Ectodermal cell (in vitro differentiated cells): Measurements from ENCODE around the gene C1S.

Source experiments
- H3K27ac ChIP-seq: 2 replicates; pipeline ENCODE4 v1.7.0; 2013; ENCODE audit warnings: mild to moderate bottlenecking, low read depth, low read length; ENCODE audit not compliant: insufficient read depth, poor library complexity, severe bottlenecking
- H3K27me3 ChIP-seq: 2 replicates; pipeline ENCODE4 v1.7.0; 2013; ENCODE audit warnings: mild to moderate bottlenecking, low read length; ENCODE audit not compliant: insufficient read depth, control insufficient read depth, poor library complexity, severe bottlenecking
- H3K36me3 ChIP-seq: one replicate; pipeline ENCODE4 v1.7.0; 2013; ENCODE audit warnings: low read length; ENCODE audit not compliant: control insufficient read depth, insufficient read depth
- H3K4me1 ChIP-seq: one replicate; pipeline ENCODE4 v1.7.0; 2013; ENCODE audit warnings: low read length; ENCODE audit not compliant: control insufficient read depth, insufficient read depth
- H3K4me3 ChIP-seq: 2 replicates; pipeline ENCODE4 v1.7.0; 2013; ENCODE audit warnings: low read depth, low read length, control low read depth; ENCODE audit not compliant: insufficient read depth
- H3K9me3 ChIP-seq: 2 replicates; pipeline ENCODE4 v1.7.0; 2013; ENCODE audit warnings: mild to moderate bottlenecking, low read length, moderate library complexity; ENCODE audit not compliant: control insufficient read depth
- WGBS, 2 experiments: methylation state at CpG; one replicate each; pipeline ENCODE4 v1.1.7; 2013; ENCODE audit warnings: missing lambda C conversion rate in 2 of 2; 5-methylcytosine and 5-hydroxymethylcytosine counted together

The C1S gene

DNA sequence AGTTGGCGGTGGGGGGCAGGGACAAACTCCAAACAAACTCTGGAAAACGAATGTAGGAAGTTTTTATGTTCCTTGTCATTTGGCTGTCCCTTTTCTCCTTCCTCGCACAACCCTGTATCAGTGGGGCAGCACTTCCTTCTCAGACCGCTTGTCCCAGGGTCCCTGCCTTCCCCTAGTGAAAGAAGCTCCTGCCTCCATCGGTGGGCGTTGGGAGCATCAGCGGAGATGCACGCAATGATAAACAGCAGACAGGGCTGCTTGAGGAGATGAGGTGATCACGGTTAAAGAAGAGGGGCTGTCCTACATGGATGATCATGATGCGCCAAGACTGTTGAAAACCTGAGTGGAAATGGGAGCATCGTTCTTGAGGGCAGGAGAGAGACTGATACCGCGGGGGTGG, 620 bp downstream of the C1S start:
- H3K9me3 ChIP-seq = no peaks in the 10 kb centered on the region
- H3K4me1 ChIP-seq = no peaks in the 10 kb centered on the region
- no peaks in the 10 kb centered on the region for H3K27me3 ChIP-seq
- H3K36me3 ChIP-seq = no peaks in the 10 kb centered on the region
- no peak overlapping the region for H3K27ac ChIP-seq
- 84 to 86% methylated on average over 13 of the region's 13 CpGs for WGBS, 2 experiments
- no peak overlapping the region for H3K4me3 ChIP-seq

DNA sequence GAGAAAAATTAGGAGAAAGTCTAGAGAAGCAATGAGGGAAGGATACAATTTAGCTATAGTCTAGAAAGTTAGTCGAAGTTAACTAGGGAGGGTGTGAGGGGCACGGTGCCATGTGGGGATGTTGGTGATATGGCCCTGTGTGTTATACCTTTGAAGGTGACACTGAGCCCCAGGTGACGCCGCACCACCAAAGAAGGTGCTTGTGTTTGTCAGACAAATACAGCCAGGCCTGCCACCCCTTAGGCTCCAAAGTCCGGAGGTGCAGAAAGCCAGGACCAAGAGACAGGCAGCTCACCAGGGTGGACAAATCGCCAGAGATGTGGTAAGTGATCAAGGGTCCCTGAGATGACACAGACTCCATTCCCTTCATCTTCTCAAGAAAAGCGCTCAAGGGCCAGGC, 1.1 kb downstream of the C1S start:
- no peak overlapping the region for H3K27ac ChIP-seq
- no peaks in the 10 kb centered on the region for H3K36me3 ChIP-seq
- no peaks in the 10 kb centered on the region for H3K9me3 ChIP-seq
- no peak overlapping the region for H3K4me3 ChIP-seq
- no peaks in the 10 kb centered on the region for H3K27me3 ChIP-seq
- H3K4me1 ChIP-seq = no peaks in the 10 kb centered on the region
- 94 to 96% methylated on average over 7 of the region's 7 CpGs for WGBS, 2 experiments

DNA sequence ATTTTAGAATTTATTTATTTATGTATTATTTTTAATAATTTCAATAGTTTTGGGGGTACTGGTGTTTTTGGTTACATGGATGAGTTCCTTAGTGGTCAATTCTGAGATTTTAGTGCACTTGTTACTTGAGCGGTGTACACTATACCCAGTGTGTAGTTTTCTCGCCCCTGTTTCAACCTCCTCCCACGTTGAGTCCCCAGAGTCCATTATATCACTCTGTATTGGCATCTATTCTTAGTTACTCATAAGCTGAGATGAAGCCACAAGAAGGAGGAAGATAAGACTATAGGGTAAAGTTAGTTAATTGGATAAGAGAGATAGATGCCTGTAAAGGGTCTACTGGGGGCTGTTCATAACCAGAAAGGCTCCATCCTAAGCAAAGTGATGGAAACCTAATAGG, 4.0 kb downstream of the C1S start:
- WGBS, 2 experiments = 97 to 100% methylated on average over 3 of the region's 3 CpGs
- Histone ChIP-seq H3K36me3 (no peaks in the 10 kb centered on the region), H3K4me1 (no peaks in the 10 kb centered on the region), H3K4me3 (no peak overlapping the region), H3K27ac (no peak overlapping the region), H3K9me3 (no peaks in the 10 kb centered on the region), H3K27me3 (no peaks in the 10 kb centered on the region)

DNA sequence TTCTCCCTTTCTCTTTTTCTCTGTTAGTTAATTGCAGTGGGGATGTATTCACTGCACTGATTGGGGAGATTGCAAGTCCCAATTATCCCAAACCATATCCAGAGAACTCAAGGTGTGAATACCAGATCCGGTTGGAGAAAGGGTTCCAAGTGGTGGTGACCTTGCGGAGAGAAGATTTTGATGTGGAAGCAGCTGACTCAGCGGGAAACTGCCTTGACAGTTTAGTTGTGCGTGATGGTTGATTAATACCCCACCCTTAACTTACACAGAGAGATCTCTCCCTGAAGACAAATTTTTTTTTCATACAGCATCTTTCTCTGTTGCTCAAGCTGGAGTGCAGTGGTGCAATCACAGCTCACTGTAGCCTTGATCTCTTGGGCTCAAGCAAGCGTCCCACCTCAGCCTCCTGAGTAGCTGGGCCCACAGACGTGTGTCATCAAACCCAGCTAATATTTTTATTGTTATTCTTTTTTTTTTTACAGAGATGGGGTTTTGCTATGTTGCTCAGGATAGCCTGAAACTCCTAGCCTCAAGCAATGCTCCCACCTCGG, 4.6 kb downstream of the C1S start:
- Histone ChIP-seq H3K4me3 (no peak overlapping the region), H3K9me3 (no peaks in the 10 kb centered on the region), H3K36me3 (no peaks in the 10 kb centered on the region), H3K27ac (no peak overlapping the region), H3K4me1 (no peaks in the 10 kb centered on the region), H3K27me3 (no peaks in the 10 kb centered on the region)
- 87 to 92% methylated on average over 6 to 7 of the region's 7 CpGs for WGBS, 2 experiments

DNA sequence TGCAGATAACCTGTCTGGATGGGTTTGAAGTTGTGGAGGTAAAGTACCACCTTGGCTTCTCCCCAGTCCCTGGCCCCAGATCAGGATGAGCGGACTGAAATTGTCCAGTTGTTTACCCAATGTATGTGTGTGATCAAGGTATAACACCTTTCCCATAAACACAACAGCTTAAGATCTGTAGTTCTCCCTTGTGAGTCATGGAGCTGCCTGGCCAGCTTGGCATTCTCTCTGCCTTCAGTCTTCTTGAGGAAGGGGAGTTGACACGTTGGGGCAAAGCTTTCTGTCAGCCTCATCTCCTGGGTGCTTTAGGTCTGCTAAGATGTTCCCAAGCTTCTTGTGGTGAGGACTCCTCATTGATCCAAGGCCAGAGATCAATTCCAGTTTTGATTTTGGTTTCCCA, 6.1 kb downstream of the C1S start:
- Histone ChIP-seq H3K36me3 (no peaks in the 10 kb centered on the region), H3K4me3 (no peak overlapping the region), H3K9me3 (no peaks in the 10 kb centered on the region), H3K4me1 (no peaks in the 10 kb centered on the region), H3K27ac (no peak overlapping the region), H3K27me3 (no peaks in the 10 kb centered on the region)
- WGBS, 2 experiments = 77 to 88% methylated on average over 2 of the region's 2 CpGs

DNA sequence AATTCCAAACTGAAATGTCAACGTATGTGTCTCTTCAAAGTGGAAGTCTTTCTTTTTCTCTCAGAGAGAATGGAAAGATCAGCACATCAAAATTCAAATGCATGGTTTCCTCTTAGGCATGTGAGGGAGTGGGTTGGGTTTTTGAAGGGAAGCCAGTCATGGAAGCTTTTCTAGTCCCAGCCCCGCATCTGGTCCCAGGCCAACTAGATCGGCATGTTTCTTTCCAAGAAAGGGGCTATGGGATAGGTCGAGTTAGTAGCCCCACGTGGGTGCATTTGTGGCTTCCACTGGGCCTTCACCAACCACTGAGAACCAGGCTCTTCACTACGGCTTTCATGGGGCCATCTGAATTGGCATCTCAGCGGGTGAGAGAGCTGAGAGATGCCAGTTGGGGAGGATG, 6.6 kb downstream of the C1S start:
- H3K27me3 ChIP-seq = no peaks in the 10 kb centered on the region
- no peaks in the 10 kb centered on the region for H3K36me3 ChIP-seq
- no peak overlapping the region for H3K27ac ChIP-seq
- WGBS, 2 experiments = 92% methylated on average over 7 of the region's 7 CpGs
- no peaks in the 10 kb centered on the region for H3K9me3 ChIP-seq
- H3K4me1 ChIP-seq = no peaks in the 10 kb centered on the region
- no peak overlapping the region for H3K4me3 ChIP-seq

DNA sequence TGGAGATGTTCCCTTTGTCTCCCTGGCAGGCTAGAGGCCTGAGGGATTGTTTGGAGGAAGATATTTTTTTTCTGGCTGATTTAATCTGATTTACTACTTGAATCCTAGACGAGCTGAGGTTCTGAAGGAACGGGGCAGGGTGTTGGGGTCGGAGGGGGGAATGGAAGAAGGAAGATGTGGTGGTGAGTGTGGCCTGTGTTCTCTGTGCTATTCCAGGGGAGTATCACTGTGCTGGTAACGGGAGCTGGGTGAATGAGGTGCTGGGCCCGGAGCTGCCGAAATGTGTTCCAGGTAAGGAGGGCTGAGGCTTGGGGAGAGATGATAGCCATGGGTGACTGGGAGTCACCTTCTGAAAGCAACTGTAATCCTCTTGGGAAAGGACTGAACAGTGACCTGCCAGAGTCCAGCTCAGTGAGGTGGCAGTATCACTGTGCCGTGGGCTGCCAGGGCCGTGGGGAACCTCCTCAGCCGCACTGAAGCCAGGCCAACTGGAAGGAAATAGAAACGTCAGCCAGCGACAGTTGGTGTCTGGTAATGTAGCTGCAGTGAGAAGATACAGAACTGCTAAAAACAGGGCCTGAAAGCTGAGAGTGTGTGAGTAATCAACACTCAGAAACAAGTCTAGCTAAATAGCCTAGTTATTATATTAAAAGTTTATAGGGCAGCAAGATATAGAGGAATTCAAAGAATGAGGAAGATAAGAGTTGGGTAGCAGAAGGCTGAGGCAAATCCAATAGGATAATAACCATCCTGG, 7.9 kb downstream of the C1S start:
- no peak overlapping the region for H3K27ac ChIP-seq

DNA sequence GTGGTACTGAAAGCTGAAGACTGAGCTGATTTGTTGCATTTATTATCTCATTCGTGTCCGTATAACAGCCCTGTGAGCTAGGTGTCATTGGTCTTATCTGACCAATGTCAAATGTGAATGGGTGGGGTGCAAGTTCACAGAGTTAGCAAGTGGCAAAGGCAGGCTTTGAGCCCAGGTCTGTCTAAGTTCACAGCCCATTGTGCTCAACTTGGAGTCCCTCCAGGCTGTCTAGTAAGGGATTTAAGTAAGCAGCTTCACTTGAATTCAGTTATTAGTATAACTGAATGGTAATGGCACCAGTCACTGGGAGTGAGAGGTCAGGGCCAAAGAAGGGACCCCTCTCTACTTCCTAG, 8.5 kb downstream of the C1S start:
- no peaks in the 10 kb centered on the region for H3K36me3 ChIP-seq
- WGBS, 2 experiments = 94 to 95% methylated on average over 2 of the region's 2 CpGs

More for the DNA sequence above, 7.9 kb downstream of the C1S start:
- 93 to 95% methylated on average over 11 of the region's 11 CpGs for WGBS, 2 experiments
- Histone ChIP-seq H3K9me3 (no peaks in the 10 kb centered on the region), H3K4me3 (no peak overlapping the region), H3K36me3 (no peaks in the 10 kb centered on the region), H3K4me1 (no peaks in the 10 kb centered on the region), H3K27me3 (no peaks in the 10 kb centered on the region)

DNA sequence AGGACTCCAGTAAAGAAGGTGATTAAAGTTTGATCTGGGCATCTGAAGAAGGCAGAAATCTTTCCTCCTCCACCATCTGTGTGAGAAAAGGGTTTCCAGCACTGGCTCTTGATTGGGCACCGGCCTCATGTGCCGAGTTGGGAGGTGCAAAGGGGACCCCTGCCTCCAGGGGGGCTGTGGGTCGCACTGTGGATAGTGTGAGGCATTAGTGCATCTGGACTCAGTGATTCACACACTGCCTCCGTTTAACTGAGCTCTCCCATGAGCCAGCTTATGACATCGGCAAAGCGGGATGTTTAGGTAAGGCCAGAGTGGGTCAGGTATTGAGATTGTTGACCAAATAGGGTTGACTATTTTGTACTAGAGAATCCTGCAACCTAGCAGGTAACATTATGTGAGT, 8.9 kb downstream of the C1S start:
- no peak overlapping the region for H3K27ac ChIP-seq
- 92 to 96% methylated on average over 6 of the region's 6 CpGs for WGBS, 2 experiments
- H3K36me3 ChIP-seq = no peaks in the 10 kb centered on the region
- H3K27me3 ChIP-seq = no peaks in the 10 kb centered on the region
- no peaks in the 10 kb centered on the region for H3K9me3 ChIP-seq
- no peaks in the 10 kb centered on the region for H3K4me1 ChIP-seq
- H3K4me3 ChIP-seq = no peak overlapping the region

More for the DNA sequence above, 8.5 kb downstream of the C1S start:
- Histone ChIP-seq H3K4me3 (no peak overlapping the region), H3K27ac (no peak overlapping the region), H3K9me3 (no peaks in the 10 kb centered on the region), H3K27me3 (no peaks in the 10 kb centered on the region), H3K4me1 (no peaks in the 10 kb centered on the region)

DNA sequence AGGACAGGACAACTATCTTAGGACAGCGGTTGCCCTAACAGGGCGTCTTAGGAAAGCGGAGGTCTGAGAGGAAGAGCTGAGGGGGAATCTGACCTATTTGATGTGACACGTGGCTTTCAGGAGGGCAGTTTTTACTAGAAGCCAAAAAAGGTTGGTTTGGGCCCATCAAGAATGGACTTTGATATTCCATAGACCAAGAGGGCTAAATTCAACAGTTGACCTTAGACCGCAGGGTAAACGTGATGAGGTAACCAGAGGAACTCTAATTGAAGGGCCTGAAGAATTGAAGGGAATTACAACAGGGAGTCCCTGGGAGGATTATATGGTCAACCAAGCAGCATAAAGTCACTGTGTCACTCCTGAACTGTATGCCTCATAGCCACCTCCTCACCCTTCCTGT, 11.5 kb downstream of the C1S start:
- no peak overlapping the region for H3K27ac ChIP-seq
- WGBS, 2 experiments = 91% methylated on average over 6 of the region's 6 CpGs
- H3K4me3 ChIP-seq = no peak overlapping the region
- H3K27me3 ChIP-seq = no peaks in the 10 kb centered on the region
- H3K9me3 ChIP-seq = no peaks in the 10 kb centered on the region
- no peaks in the 10 kb centered on the region for H3K4me1 ChIP-seq
- H3K36me3 ChIP-seq = no peaks in the 10 kb centered on the region
